Cardiac septum (tissue), 1 donor: Measurements from ENCODE around the gene TRIM68. TPM values are rescaled to one million over a fixed set of nuclear protein-coding genes. Genes with fewer than 3 reads are reported as not detected.

Experiments
- total RNA-seq: library from RNA; stranded (reverse); fragmentation: NEBNext Ultra II Directional; extraction: Animal tissue kit (Norgen Biotek cat#: 25700); gene quantifications from one replicate; pipeline ENCODE4 v1.2.1, GENCODE V29; 2021
- donor health status: DM: no; HTN: no; CAD: no.

TRIM68 gene
- total RNA-seq, 1 donor from 2014 or later = 7.8 TPM

Other genes with a start within 250 kb of the TRIM68 start
- not detected for gene OR52B4, start 239.8 kb downstream of the TRIM68 start, total RNA-seq
- gene TRIM21, start 214.5 kb downstream of the TRIM68 start, total RNA-seq = 5.9 TPM
- not detected for gene OR52K2, start 158.9 kb downstream of the TRIM68 start, total RNA-seq
- not detected for gene OR52K1, start 125.6 kb downstream of the TRIM68 start, total RNA-seq
- not detected for gene OR52M1, start 63.0 kb downstream of the TRIM68 start, total RNA-seq
- not detected for gene OR52I2, start 26.5 kb downstream of the TRIM68 start, total RNA-seq
- gene OR52I1, start 14.2 kb downstream of the TRIM68 start, total RNA-seq = not detected
- gene OR51D1, start 29.2 kb upstream of the TRIM68 start, total RNA-seq = not detected
- 1.00 TPM for gene OR51E1, start 35.8 kb upstream of the TRIM68 start, total RNA-seq
- not detected for gene OR51E2, start 89.6 kb upstream of the TRIM68 start, total RNA-seq
- not detected for gene MMP26, start 96.6 kb upstream of the TRIM68 start, total RNA-seq
- gene OR51F1, start 161.7 kb upstream of the TRIM68 start, total RNA-seq = not detected
- not detected for gene OR52R1, start 196.1 kb upstream of the TRIM68 start, total RNA-seq
- not detected for gene OR51F2, start 213.1 kb upstream of the TRIM68 start, total RNA-seq
- not detected for gene OR51S1, start 241.0 kb upstream of the TRIM68 start, total RNA-seq